ENCODE measurements around the gene KIF4A.

KIF4A gene

DNA sequence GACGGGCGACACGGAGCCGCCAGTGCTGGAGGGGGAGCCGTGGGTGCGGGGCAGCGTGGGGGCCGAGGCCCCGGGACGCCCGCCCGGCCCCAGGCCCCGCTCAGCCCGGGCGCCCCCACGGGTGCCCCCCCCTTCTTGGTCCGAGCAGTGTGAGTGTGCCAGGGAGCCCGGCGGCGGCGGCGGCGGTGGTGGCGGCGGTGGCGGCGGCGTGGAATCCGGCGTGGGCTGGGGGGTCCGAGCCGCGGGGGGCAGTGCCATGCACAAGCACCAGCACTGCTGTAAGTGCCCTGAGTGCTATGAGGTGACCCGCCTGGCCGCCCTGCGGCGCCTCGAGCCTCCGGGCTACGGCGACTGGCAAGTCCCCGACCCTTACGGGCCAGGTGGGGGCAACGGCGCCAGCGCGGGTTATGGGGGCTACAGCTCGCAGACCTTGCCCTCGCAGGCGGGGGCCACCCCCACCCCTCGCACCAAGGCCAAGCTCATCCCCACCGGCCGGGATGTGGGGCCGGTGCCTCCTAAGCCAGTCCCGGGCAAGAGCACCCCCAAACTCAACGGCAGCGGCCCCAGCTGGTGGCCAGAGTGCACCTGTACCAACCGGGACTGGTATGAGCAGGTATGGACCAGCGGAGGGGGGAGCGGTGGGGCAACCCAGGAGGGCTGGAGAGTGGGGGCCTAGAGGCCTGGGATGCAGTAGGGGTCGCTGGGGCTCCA lies 155.2 kb downstream of the KIF4A start:
- H3K4me3 ChIP-seq (ENCODE audit: low read length): no peak overlapping the region
- H3K36me3 ChIP-seq (ENCODE audit: control insufficient read depth, insufficient read depth, low read length, severe bottlenecking): no peaks in the 10 kb centered on the region
- H3K9me3 ChIP-seq (ENCODE audit: control insufficient read depth, low read length): no peaks in the 10 kb centered on the region
- H3K9ac ChIP-seq (ENCODE audit: low read length): no peak overlapping the region
- peaks cover 45% of the 10 kb centered on the region for H3K27me3 ChIP-seq (replicated peaks; ENCODE audit: control insufficient read depth, insufficient read depth, low read length)
- no peaks in the 10 kb centered on the region for H3K4me1 ChIP-seq (ENCODE audit: control insufficient read depth, insufficient read depth, low read length)
- DNase-seq (ENCODE audit: low read depth): no peak

- no peak overlapping the region for H3K9ac ChIP-seq (ENCODE audit: low read length)
- H3K4me1 ChIP-seq (ENCODE audit: control insufficient read depth, insufficient read depth, low read length): no peaks in the 10 kb centered on the region
- no peaks in the 10 kb centered on the region for H3K9me3 ChIP-seq (ENCODE audit: control insufficient read depth, low read length)
- no peaks in the 10 kb centered on the region for H3K36me3 ChIP-seq (ENCODE audit: control insufficient read depth, insufficient read depth, low read length, severe bottlenecking)
- DNase-seq (ENCODE audit: low read depth): no peak
- no peak overlapping the region for H3K4me3 ChIP-seq (ENCODE audit: low read length)
- H3K27me3 ChIP-seq (replicated peaks; ENCODE audit: control insufficient read depth, insufficient read depth, low read length): peaks cover 52% of the 10 kb centered on the region
Measured at GRCh38 chrX:70445951-70446350, 156.0 kb downstream of the KIF4A start.

GRCh38 chrX:70446380-70447350 lies 156.8 kb downstream of the KIF4A start:
- Histone ChIP-seq H3K4me1 (ENCODE audit: control insufficient read depth, insufficient read depth, low read length) (no peaks in the 10 kb centered on the region), H3K4me3 (ENCODE audit: low read length) (no peak overlapping the region), H3K36me3 (ENCODE audit: control insufficient read depth, insufficient read depth, low read length, severe bottlenecking) (no peaks in the 10 kb centered on the region), H3K27me3 (replicated peaks; ENCODE audit: control insufficient read depth, insufficient read depth, low read length) (peaks cover 52% of the 10 kb centered on the region), H3K9ac (ENCODE audit: low read length) (no peak overlapping the region), H3K9me3 (ENCODE audit: control insufficient read depth, low read length) (no peaks in the 10 kb centered on the region)
- DNase-seq (ENCODE audit: low read depth): no peak

DNA sequence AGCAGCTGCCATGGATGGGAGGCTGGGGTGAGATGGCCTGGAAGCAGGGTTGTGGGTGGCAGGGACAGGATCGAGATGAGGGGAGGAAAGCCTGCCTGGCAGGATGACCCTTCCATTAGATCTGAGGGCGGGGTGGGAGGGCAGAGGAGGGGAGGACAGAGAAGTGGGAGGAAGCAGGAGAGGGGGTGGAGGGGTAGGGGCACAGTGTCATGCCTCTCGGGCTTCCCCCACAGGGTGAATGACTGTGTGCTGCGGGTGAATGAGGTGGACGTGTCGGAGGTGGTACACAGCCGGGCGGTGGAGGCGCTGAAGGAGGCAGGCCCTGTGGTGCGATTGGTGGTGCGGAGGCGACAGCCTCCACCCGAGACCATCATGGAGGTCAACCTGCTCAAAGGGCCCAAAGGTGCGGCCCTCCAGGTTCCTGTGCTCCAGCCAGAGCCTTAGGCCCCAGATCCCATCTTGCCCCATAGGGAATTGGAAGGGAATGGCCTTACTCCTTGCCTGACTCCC lies 159.6 kb downstream of the KIF4A start:
- Histone ChIP-seq H3K27me3 (replicated peaks; ENCODE audit: control insufficient read depth, insufficient read depth, low read length) (peaks cover 39% of the 10 kb centered on the region), H3K9me3 (ENCODE audit: control insufficient read depth, low read length) (no peaks in the 10 kb centered on the region), H3K36me3 (ENCODE audit: control insufficient read depth, insufficient read depth, low read length, severe bottlenecking) (no peaks in the 10 kb centered on the region), H3K4me3 (ENCODE audit: low read length) (no peak overlapping the region), H3K4me1 (ENCODE audit: control insufficient read depth, insufficient read depth, low read length) (no peaks in the 10 kb centered on the region), H3K9ac (ENCODE audit: low read length) (no peak overlapping the region)
- no peak for DNase-seq (ENCODE audit: low read depth)

DNA sequence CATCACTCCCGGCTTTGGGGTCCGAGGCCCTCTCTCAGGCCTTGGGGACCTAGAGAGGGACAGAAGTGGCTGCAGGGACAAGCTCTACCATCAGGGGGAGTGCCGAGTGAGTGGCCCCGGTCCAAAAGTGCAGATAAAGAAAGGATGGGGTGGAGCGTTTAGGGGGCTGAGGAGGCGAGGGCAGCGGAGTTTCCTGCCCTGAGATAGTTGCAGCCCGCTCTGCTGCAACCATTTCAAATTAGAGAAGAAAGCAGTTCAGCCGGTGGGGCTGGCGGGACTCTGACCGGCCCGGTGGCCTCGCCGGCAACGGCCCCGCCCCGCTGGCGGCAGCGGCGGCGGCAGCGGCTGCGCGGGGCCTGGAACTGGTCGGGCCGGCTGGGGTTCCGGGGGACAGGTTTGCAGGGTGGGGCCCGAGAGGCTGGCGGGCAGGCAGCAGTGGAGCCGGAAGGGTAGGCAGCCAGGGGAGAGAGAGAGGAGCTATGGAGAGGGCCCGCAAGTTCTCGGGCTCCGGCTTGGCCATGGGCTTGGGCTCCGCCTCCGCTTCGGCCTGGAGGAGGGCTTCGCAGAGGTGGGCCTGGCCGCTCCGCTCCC lies 162.3 kb downstream of the KIF4A start:
- peak; percentile 72 for DNase-seq (ENCODE audit: low read depth)
- no peaks in the 10 kb centered on the region for H3K4me1 ChIP-seq (ENCODE audit: control insufficient read depth, insufficient read depth, low read length)
- peak overlapping the region; percentile 81 for H3K4me3 ChIP-seq (ENCODE audit: low read length)
- peak overlapping the region; percentile 60 for H3K9ac ChIP-seq (ENCODE audit: low read length)
- no peaks in the 10 kb centered on the region for H3K9me3 ChIP-seq (ENCODE audit: control insufficient read depth, low read length)
- H3K27me3 ChIP-seq (replicated peaks; ENCODE audit: control insufficient read depth, insufficient read depth, low read length): peaks cover 27% of the 10 kb centered on the region
- H3K36me3 ChIP-seq (ENCODE audit: control insufficient read depth, insufficient read depth, low read length, severe bottlenecking): no peaks in the 10 kb centered on the region

DNA sequence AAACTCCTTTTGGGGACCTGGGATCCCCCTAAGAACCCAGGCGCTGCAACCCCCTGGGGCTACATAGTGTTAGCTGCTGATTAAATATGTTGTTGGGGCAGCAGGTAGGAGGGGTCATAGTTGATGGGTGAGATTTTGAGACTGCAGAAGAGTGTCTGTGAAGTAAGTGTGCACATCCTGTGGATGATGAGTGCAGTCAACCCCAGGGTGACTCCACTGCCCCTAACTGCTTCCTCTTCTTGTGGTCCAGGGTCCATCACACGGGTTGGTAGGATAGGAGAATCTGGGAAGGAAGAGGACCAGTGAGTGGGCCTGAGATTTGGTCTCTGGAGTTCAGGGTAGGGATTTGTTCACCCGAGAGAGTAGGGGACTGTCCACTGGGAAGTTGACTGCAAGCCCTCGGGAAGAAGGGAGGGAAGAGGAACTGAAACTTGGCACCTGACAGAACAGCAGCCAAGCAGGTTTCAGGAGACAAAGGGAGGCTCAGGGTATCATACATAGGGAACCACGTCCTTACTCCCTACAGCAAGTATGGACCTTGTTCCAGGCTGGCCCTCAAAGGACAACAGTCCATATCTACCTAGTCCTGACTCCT lies 163.2 kb downstream of the KIF4A start:
- H3K4me3 ChIP-seq (ENCODE audit: low read length): peak overlapping the region; percentile 81
- peaks cover 18% of the 10 kb centered on the region for H3K27me3 ChIP-seq (replicated peaks; ENCODE audit: control insufficient read depth, insufficient read depth, low read length)
- no peaks in the 10 kb centered on the region for H3K36me3 ChIP-seq (ENCODE audit: control insufficient read depth, insufficient read depth, low read length, severe bottlenecking)
- no peaks in the 10 kb centered on the region for H3K9me3 ChIP-seq (ENCODE audit: control insufficient read depth, low read length)
- peak overlapping the region; percentile 60 for H3K9ac ChIP-seq (ENCODE audit: low read length)
- no peaks in the 10 kb centered on the region for H3K4me1 ChIP-seq (ENCODE audit: control insufficient read depth, insufficient read depth, low read length)
- no peak for DNase-seq (ENCODE audit: low read depth)

DNA sequence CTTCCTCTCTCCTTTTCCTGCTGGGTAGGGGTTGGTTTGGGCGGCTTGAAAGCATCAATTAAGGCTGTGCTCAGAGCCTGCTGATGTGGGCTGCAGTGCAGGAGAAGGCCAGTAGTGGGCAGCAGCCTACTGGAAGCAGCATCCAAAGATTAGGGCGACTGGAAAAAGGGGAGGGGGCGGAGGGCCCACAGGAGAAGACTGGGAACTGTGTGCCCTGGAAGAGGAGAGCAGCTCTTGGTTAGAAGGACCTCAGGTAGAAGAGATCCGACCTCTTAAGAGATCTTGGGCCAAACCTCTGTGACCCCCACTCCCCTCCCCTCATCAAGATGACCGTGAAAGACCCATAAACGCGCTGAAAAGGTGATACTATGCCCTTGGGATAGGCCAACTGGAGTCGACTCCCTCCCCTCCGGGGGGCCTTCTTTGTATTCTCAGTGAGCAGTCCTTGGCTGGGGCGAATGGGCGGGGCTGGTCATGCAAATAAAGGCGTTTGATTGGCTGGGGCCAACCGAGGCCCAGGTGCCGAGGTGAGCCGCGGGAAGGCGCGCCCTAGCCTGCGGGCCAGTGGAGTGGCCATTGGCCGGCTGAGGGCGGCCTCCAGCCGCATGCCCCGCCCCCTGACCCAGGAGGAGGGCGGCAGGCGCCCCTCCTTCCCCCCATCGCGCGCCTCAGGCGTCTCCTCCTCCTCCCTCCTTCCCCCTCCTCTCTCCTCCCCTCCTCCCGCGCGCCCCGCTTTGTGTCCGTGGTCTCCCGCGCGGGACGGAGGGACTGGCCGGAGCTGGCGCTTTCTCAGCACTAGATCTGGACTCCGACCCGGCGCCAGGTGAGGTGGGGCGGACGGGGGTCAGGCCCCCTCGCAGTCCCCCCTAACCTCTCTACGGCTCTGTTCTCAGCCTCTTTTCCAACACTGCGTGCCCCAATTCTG lies 164.8 kb downstream of the KIF4A start:
- Histone ChIP-seq H3K27me3 (replicated peaks; ENCODE audit: control insufficient read depth, insufficient read depth, low read length) (peaks cover 14% of the 10 kb centered on the region), H3K4me3 (ENCODE audit: low read length) (peak overlapping the region; percentile 76), H3K36me3 (ENCODE audit: control insufficient read depth, insufficient read depth, low read length, severe bottlenecking) (no peaks in the 10 kb centered on the region), H3K9ac (ENCODE audit: low read length) (no peak overlapping the region), H3K9me3 (ENCODE audit: control insufficient read depth, low read length) (no peaks in the 10 kb centered on the region), H3K4me1 (ENCODE audit: control insufficient read depth, insufficient read depth, low read length) (no peaks in the 10 kb centered on the region)
- peak; percentile 76 for DNase-seq (ENCODE audit: low read depth)

GRCh38 chrX:70455366-70456202 lies 165.7 kb downstream of the KIF4A start:
- no peak for DNase-seq (ENCODE audit: low read depth)
- Histone ChIP-seq H3K27me3 (replicated peaks; ENCODE audit: control insufficient read depth, insufficient read depth, low read length) (peaks cover 9% of the 10 kb centered on the region), H3K9me3 (ENCODE audit: control insufficient read depth, low read length) (no peaks in the 10 kb centered on the region), H3K9ac (ENCODE audit: low read length) (no peak overlapping the region), H3K4me3 (ENCODE audit: low read length) (peak overlapping the region; percentile 76), H3K4me1 (ENCODE audit: control insufficient read depth, insufficient read depth, low read length) (no peaks in the 10 kb centered on the region), H3K36me3 (ENCODE audit: control insufficient read depth, insufficient read depth, low read length, severe bottlenecking) (no peaks in the 10 kb centered on the region)

GRCh38 chrX:70456256-70456655 lies 166.4 kb downstream of the KIF4A start:
- no peak overlapping the region for H3K9ac ChIP-seq (ENCODE audit: low read length)
- no peaks in the 10 kb centered on the region for H3K9me3 ChIP-seq (ENCODE audit: control insufficient read depth, low read length)
- no peaks in the 10 kb centered on the region for H3K4me1 ChIP-seq (ENCODE audit: control insufficient read depth, insufficient read depth, low read length)
- no peaks in the 10 kb centered on the region for H3K36me3 ChIP-seq (ENCODE audit: control insufficient read depth, insufficient read depth, low read length, severe bottlenecking)
- H3K27me3 ChIP-seq (replicated peaks; ENCODE audit: control insufficient read depth, insufficient read depth, low read length): peaks cover 6% of the 10 kb centered on the region
- DNase-seq (ENCODE audit: low read depth): no peak
- H3K4me3 ChIP-seq (ENCODE audit: low read length): no peak overlapping the region
